KOPT-K1 (cell line): ENCODE data around the gene MTCL1.

Experiments
- H3K27ac ChIP-seq: fragments of 200-600 bp; sonication (generic); 2 replicates; pipeline ENCODE4 v1.5.1; 2016; ENCODE audit warnings: antibody characterized with exemption, mild to moderate bottlenecking, low read depth, low read length; ENCODE audit not compliant: poor library complexity, severe bottlenecking
- H3K36me3 ChIP-seq: fragments of 200-600 bp; sonication (generic); 2 replicates; pipeline ENCODE4 v1.5.1; 2017; ENCODE audit warnings: antibody characterized with exemption, mild to moderate bottlenecking, low read length, moderate library complexity; ENCODE audit not compliant: insufficient read depth
- H3K9me3 ChIP-seq: fragments of 200-600 bp; sonication (generic); 2 replicates; pipeline ENCODE4 v1.5.1; 2017; ENCODE audit warnings: antibody characterized with exemption, low read length, mild to moderate bottlenecking; ENCODE audit not compliant: insufficient read depth, poor library complexity, severe bottlenecking

The MTCL1 gene

DNA sequence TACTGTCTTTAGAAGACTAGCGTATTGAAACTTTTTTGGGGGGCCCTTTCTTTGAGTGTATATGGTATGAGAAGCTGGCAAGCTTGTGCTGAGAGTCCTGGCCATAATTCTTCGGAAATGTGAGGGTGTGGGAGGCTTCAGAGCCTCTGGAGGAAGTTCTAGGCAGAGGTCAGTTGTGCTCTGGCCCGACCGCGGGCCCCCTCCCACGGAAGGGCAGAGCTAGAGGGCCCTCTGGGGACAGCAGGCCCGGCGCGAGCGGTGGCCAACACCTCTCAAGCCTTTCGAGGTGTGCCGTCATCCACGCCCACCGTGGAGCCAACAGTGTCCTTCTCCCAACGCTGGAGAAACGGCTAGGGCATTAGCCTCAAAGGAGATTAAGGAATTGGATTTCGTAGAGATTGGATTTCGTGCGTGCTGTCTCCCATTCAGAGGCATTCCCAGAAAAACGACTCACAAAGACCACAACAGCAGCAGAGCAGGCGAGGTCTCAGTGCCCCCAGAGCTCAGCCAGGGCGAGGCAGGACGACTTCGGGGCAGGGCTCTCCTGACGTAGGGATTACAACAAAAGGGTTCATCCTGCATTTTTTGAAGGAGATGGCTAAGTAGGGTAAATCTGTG, 2.2 kb upstream of the MTCL1 start:
- Histone ChIP-seq H3K9me3 (no peaks in the 10 kb centered on the region), H3K27ac (no peak overlapping the region), H3K36me3 (no peaks in the 10 kb centered on the region)

DNA sequence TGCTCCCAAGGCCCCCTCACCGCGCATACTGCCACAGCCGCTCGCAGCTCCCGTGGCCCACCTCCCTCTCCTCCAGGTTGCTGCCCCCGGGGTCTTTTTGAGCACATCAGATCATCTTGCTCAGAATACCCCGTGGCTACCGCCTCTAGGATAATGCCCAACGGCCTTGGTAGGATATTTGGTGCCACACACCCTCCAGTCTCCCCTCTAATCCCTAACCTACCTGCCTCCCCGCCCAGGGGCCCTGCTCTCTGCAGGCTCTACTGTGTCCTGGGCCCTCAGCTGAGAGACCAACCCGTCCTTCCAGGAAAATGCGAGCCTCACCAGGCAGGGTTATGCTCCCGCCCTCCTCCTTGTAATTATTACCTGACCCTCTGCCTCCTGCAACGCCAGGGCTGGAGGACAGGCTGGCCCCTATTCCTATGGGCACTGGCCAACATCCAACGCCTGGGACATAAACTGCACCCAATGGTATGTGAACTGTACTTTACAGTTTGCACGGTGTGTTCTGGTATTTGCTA, 1.5 kb upstream of the MTCL1 start:
- no peaks in the 10 kb centered on the region for H3K9me3 ChIP-seq
- H3K36me3 ChIP-seq, result no peaks in the 10 kb centered on the region
- no peak overlapping the region for H3K27ac ChIP-seq

DNA sequence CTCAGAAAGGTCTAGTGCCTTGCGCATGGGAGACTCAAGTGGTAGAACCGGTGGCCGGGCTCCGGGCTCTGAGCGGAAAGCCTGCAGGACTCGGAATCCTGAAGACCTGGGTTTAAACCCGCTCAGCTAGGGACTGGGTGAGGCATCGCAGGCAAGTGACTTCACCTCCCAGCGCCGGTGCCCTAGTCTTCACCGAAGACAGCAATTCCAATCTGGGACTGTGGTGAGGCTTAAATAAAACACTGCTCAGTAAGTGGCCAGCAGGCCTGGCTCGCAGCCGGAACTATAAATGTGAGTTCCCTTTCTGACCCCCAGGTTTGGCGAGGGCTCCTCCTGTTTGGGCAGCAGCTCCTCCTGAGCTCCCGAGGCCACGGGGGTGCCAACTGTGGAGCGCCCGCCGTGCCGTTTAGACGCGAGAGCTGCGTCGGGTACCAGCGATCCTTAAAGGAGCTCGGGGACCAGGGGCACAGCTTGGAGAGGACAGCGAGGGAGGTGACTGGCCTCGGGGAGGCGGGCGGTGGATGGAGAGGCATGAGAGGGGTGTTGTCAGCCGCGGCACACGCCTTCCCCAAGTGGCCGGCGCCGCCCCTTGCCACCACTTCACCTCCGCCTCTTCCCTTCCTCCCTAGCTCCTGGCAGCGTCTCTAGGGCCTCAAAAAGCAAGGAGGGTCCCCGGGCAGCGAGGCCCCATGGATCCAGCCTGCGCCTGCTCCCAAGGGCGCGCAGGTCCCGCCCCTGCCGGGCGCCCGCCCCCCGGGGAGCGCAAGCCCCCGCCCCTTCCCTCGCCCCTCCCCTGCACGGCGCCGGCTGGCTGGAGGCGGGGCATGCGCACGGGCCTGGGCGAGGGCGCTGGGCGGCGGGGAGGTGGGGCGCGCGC, 757 bp upstream of the MTCL1 start:
- H3K9me3 ChIP-seq, result no peaks in the 10 kb centered on the region
- H3K27ac ChIP-seq, result peak overlapping the region; percentile 31
- H3K36me3 ChIP-seq, result no peaks in the 10 kb centered on the region

DNA sequence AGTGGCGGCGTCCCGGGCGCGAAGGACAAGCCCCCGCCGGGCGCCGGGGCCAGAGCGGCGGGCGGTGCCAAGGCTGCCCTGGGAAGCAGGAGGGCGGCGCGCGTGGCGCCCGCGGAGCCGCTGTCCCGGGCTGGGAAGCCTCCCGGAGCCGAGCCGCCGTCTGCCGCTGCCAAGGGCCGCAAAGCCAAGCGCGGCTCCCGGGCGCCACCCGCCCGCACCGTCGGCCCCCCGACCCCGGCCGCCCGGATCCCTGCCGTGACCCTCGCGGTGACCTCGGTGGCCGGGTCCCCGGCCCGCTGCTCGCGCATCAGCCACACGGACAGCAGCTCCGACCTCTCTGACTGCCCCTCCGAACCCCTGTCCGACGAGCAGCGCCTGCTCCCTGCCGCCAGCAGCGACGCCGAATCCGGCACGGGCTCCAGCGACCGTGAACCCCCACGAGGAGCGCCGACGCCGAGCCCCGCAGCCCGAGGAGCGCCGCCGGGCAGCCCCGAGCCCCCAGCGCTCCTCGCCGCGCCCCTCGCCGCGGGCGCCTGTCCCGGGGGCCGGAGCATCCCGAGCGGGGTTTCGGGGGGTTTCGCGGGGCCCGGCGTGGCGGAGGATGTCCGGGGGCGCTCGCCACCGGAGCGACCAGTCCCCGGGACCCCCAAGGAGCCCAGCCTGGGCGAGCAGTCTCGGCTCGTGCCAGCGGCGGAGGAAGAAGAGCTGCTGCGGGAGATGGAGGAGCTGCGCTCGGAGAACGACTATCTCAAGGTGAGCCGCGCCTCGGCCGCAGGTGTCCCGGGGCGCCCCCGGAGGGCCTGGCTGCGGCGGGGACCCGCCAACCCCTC, 820 bp downstream of the MTCL1 start:
- no peaks in the 10 kb centered on the region for H3K36me3 ChIP-seq
- no peaks in the 10 kb centered on the region for H3K9me3 ChIP-seq
- no peak overlapping the region for H3K27ac ChIP-seq

DNA sequence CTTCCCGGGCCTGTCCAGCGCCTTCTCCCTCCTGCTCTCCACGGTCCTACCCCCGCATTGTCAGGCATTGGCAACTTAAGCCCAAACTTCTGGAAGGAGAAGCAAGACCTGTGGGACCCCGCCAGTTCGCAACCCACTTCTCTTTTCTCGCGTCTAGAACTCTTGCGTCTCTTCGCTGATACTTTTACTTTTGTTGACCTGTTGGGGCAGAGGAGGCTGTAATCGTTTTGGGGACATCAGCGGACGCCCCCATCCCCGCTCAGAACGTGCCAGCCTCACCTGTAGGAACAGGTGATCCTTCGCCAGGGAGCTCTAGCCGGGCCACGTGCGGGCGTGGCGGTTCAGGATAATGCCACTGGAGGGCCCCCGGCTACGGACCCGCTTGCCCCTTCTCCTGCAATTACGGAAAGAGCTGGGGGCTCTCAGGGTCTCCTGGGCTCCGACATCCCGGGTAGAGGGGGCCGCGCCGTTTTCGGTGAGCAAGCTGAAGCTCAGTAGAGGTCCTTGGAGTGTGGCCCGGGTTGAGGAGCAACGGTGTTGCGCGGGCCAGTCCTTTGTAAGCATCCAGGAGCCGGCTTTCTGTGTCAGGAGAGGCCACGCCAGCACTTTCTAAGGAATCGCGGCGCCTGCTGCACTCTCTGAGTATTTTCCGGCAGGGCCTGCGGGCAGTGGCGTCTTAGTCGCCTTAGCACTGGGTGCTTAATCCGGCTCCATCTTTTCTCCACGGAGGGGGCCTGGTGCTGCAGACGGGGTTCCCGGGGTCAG, 1.6 kb downstream of the MTCL1 start:
- H3K9me3 ChIP-seq, result no peaks in the 10 kb centered on the region
- H3K27ac ChIP-seq, result no peak overlapping the region
- H3K36me3 ChIP-seq, result no peaks in the 10 kb centered on the region

DNA sequence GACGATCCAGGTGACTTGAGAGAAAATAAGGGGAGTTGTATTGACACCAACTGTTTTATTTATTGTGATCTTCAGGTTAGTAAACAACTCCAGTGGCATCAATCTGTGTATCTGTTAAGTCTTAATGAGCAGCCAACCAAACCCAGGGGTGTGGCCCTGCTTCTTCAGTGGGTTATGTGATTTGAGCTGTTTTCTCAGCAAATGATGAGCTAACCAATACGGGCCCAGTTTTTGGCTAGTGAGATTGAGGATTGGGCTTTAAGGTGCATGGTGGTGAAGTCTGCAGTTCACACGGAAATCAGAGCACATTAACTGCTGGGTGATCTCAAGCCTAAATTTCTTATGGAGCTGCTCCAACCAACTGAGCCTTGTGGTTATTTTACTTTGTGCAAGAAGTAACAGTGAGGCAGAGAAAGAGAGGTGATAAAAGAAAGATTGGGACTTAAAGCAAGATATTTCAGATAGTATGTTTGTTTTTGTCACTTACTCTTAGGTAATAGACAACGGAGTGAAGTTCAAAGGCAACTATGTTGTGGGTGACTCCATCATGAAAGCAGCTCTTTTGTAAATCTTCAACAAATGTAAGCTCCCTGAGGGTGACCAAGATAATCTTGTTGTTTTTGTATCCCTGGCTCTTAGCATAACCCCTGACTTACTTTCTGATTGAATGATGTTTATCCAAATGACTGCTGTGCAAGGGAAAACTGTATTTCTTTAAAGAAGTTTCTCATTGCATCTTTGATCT, 2.4 kb downstream of the MTCL1 start:
- H3K9me3 ChIP-seq, result no peaks in the 10 kb centered on the region
- no peak overlapping the region for H3K27ac ChIP-seq
- no peaks in the 10 kb centered on the region for H3K36me3 ChIP-seq

DNA sequence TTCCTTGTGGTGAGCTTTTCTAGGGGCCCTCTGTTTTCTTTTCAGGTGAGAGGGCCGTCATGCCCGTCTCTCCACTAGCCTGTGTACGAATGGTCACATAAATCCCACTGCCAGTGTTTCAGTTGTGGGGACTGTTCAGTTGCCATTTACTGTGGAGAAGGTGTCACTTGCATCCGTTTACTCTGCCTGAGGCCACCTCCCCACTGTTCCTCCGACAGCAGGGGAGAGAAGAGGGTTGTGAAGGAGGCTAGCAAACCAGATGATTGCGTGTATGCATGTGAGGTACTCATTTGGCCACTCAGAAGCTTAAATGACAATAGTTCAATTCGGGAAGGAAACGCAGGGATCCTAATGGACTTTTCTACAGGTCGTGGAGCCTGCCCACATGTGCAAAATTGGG, 3.3 kb downstream of the MTCL1 start:
- no peak overlapping the region for H3K27ac ChIP-seq
- no peaks in the 10 kb centered on the region for H3K9me3 ChIP-seq
- H3K36me3 ChIP-seq, result no peaks in the 10 kb centered on the region

DNA sequence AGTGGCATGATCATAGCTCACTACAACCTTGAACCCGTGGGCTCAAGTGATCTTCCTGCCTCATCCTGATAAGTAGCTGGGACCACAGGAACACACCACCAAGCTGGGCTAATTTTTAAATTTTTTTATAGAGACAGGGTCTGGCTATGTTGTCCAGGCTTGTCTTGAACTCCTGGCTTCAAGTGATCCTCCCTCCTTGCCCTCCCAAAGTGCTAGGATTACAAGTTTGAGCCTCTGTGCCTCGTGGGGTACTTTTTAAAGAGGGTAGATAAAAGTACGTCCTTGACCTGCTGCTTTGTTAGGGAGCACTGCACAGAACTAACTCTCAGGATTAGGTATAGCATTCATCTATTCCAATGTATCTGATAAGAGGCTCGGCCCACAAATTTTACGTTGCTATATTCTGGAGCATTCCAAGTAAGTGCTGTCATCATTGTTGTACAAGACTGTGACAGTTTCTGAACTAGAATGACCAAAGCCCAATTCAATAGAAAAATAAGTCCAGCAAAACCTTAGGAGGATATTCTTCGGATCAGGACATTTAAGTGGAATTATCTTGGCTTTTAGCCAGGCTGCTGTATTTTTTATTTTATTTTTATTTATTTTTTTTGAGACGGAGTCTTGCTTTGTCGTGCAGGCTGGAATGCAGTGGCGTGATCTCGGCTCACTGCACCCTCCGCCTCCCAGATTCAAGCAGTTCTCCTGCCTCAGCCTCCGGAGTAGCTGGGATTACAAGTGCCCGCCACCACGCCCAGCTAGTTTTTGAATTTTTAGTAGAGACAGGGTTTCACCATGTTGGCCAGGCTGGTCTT, 4.1 kb downstream of the MTCL1 start:
- H3K36me3 ChIP-seq, result no peaks in the 10 kb centered on the region
- no peak overlapping the region for H3K27ac ChIP-seq
- H3K9me3 ChIP-seq, result no peaks in the 10 kb centered on the region

DNA sequence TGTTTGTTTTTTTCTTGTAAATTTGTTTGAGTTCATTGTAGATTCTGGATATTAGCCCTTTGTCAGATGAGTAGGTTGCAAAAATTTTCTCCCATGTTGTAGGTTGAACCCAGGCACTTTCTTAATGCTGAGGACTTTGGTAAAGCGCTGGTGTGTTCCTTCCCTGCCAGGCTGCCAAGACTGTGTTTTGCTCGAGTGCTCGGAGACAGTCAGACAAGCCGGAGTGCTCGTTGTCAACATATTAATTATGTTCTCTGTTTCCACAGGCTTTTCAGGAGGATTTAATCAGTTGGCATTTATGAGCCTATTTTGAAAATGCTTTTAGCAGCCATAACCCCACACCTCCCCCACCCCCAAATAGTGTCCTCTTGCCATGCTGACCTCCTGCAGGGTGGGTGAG, 6.4 kb downstream of the MTCL1 start:
- no peaks in the 10 kb centered on the region for H3K36me3 ChIP-seq
- no peaks in the 10 kb centered on the region for H3K9me3 ChIP-seq
- H3K27ac ChIP-seq, result no peak overlapping the region

DNA sequence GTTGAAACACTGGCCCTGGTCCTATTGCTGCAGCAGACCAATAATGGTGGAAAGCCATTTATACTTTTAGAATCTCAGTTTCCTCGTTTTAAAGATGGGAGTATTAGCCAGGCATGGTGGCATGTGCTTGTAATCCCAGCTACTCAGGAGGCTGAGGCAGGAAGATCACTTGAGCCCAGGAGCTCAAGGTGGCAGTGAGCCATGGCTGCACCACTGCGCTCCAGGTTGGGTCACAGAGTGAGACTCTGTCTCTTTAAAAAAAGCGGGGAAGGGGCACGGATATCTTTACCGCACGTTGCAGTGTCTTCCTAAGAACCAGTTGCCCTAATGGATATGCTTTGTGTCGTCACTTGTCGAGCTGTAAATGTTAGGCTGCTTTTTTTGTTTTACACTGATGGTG, 8.3 kb downstream of the MTCL1 start:
- Histone ChIP-seq H3K9me3 (no peaks in the 10 kb centered on the region), H3K36me3 (no peaks in the 10 kb centered on the region), H3K27ac (no peak overlapping the region)

DNA sequence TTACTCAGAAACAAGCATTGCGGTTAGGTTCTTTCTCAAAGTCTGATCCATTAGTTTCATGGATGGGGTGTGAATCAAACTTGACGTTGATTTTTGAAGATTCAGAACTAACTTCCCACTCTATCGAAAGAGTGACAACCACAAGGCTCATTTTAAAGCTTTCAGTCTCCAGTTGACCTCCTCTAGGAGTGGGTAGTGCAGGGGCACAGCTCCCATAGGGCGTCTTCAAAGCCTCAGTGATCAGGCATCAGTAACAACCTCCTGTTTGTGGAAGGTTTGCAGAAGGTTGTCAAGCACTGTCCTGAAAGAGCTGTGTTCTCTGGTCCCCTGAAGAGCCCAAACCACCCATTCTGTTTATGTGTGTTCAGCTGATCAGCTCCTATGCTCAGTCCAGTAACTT, 10.2 kb downstream of the MTCL1 start:
- Histone ChIP-seq H3K36me3 (no peaks in the 10 kb centered on the region), H3K27ac (no peak overlapping the region), H3K9me3 (no peaks in the 10 kb centered on the region)

DNA sequence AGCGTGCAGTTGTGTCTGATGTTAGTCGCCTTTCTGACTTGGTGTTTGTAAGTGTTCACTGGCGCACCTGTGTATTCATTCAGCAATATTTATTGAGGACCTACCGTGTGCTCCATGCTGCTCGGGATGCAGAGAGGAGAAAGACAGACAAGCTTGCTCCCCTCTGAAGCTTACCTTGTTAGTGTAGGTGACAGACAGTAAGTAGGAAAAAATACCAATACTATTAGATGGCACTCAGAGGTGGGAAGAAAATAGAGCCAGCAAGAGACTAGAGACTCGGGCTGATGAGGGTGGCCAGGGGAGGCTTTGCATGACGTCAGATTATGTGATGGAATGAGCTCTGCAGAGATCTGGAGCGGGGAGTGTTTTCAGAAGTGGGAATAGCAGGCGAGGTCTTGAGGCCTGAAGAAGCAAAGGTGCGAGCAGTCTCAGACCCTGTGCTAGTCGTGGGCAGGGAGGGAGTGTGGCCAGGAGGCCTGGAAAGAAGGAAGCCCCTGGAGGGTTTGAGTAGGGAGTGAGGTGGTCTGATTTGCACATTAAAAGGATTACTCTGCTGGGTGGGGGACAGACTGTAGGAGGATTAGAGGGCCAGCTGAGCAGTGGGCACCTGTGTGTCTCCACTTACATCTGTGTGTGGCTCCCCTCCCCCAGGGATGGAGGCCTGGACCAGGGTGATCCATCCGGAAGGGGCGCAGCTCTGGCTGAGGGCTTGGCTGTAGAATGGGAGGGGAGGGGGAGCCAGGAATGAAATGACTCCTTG, 11.8 kb downstream of the MTCL1 start:
- Histone ChIP-seq H3K9me3 (no peaks in the 10 kb centered on the region), H3K36me3 (no peaks in the 10 kb centered on the region), H3K27ac (no peak overlapping the region)

DNA sequence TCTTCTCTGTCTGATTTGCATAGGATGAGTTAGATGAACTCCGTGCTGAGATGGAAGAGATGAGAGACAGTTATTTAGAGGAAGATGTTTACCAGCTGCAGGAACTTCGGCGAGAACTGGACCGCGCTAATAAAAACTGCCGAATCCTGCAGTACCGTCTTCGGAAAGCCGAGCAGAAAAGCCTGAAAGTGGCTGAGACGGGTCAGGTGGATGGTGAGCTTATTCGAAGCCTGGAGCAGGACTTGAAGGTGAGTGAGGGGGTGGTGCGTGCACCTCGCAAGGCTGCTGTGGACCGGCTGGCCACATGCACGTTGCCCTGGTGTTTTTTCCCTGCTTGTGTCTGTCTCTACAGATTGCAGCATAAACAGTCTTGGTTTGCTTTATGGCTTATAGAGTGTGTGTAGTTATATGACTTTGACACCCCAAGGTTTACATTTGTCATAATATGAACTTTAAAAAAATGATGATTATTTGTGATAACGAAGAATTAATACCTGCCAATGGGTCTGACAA, 13.1 kb downstream of the MTCL1 start:
- Histone ChIP-seq H3K9me3 (no peaks in the 10 kb centered on the region), H3K36me3 (no peaks in the 10 kb centered on the region), H3K27ac (no peak overlapping the region)
